Activated CD8-positive, alpha-beta T cell treated with anti-CD3 and anti-CD28 coated beads for 36 hours (primary cell): ENCODE measurements around the gene FANCC. TPM values are rescaled to one million over a fixed set of nuclear protein-coding genes. Genes with fewer than 3 reads are reported as not detected.

Source experiments
- ATAC-seq: fragments of 200-7000 bp; cut with Tn5 transposase; one replicate; pipeline ENCODE4 v1.10.0; 2021; ENCODE audit warnings: mild to moderate bottlenecking, moderate library complexity
- CTCF ChIA-PET: fragments of 350-600 bp; sonication (Branson Sonifier 250); formaldehyde crosslinking; loops from one replicate; lab custom pipeline; 2021; ENCODE audit warnings: antibody characterized with exemption; lab: Charles Lee
- POLR2A ChIA-PET: fragments of 350-600 bp; sonication (Branson Sonifier 250); formaldehyde crosslinking; loops from one replicate; lab custom pipeline; 2021; ENCODE audit warnings: antibody characterized with exemption; lab: Charles Lee
- DNase-seq: peaks from one replicate; pipeline ENCODE4 v3.0.0-alpha.2; 2020
- H3K27ac Mint-ChIP-seq: one replicate; pipeline ENCODE4 v1.8.0; 2021; ENCODE audit warnings: mild to moderate bottlenecking, mixed read lengths
- H3K27me3 Mint-ChIP-seq: one replicate; pipeline ENCODE4 v1.8.0; 2021; ENCODE audit warnings: mixed read lengths
- H3K36me3 Mint-ChIP-seq: one replicate; pipeline ENCODE4 v1.8.0; 2021; ENCODE audit warnings: low read depth, mixed read lengths
- H3K4me1 Mint-ChIP-seq: one replicate; pipeline ENCODE4 v1.8.0; 2021; ENCODE audit warnings: low read depth, mixed read lengths
- H3K4me3 Mint-ChIP-seq: one replicate; pipeline ENCODE4 v1.8.0; 2021; ENCODE audit warnings: mild to moderate bottlenecking, moderate library complexity, mixed read lengths
- H3K9me3 Mint-ChIP-seq: one replicate; pipeline ENCODE4 v1.8.0; 2021; ENCODE audit warnings: mixed read lengths
- intact Hi-C: fragments of 100-400 bp; cut with micrococcal nuclease; formaldehyde crosslinking; loops from one replicate; pipeline ENCODE4 v1.10.0; 2022
- total RNA-seq, 2 experiments: library from RNA; stranded (reverse); gene quantifications; one replicate each; pipeline ENCODE4 v1.2.3, GENCODE V29; 2021
- TF ChIP-seq, protein P1 (sequence below): fragments of 200-600 bp; IDR thresholded peaks from one replicate; pipeline ENCODE4 v1.8.0; 2022; ENCODE audit warnings: antibody characterized with exemption, mild to moderate bottlenecking

Gene FANCC
- total RNA-seq, 2 experiments from 2014 or later: 11.5 to 12.4 TPM

GRCh38 chr9:95246547-95246946 is 71.0 kb downstream of the FANCC start:
- TF ChIP-seq, protein P1, sequence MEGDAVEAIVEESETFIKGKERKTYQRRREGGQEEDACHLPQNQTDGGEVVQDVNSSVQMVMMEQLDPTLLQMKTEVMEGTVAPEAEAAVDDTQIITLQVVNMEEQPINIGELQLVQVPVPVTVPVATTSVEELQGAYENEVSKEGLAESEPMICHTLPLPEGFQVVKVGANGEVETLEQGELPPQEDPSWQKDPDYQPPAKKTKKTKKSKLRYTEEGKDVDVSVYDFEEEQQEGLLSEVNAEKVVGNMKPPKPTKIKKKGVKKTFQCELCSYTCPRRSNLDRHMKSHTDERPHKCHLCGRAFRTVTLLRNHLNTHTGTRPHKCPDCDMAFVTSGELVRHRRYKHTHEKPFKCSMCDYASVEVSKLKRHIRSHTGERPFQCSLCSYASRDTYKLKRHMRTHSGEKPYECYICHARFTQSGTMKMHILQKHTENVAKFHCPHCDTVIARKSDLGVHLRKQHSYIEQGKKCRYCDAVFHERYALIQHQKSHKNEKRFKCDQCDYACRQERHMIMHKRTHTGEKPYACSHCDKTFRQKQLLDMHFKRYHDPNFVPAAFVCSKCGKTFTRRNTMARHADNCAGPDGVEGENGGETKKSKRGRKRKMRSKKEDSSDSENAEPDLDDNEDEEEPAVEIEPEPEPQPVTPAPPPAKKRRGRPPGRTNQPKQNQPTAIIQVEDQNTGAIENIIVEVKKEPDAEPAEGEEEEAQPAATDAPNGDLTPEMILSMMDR: no peak
- Mint-ChIP-seq H3K4me3 (no peak overlapping the region), H3K27me3 (no peaks in the 10 kb centered on the region), H3K27ac (no peak overlapping the region), H3K9me3 (no peaks in the 10 kb centered on the region), H3K36me3 (peaks cover 11% of the 10 kb centered on the region), H3K4me1 (no peaks in the 10 kb centered on the region)
- ChIA-PET POLR2A (no interaction called here), CTCF (no interaction called here)
- ATAC-seq: no peak
- no peak for DNase-seq
- intact Hi-C loops: no loop called here

DNA sequence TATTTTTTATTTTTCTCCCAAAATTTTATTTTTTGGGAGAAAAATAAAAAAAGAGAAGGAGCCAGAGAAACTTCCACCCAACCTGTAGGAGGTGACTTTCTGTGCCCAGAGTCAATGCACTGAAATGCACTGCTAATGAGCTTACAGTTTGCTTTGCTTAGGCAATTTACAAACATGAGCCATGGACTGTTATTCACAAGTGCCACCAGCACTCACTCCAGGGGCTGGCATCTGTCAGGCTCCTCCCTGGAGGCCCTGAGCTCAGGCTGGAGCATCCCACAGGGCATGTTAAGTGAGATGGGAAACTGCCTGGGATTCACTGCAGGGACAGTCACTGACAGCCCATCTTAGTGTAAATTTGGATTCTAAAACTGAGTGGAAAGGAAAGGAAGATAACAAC is 74.9 kb downstream of the FANCC start:
- H3K9me3 Mint-ChIP-seq: no peaks in the 10 kb centered on the region
- ATAC-seq: no peak
- no peaks in the 10 kb centered on the region for H3K27me3 Mint-ChIP-seq
- H3K4me1 Mint-ChIP-seq: no peaks in the 10 kb centered on the region
- DNase-seq: no peak
- CTCF ChIA-PET: no interaction called here
- intact Hi-C loops: no loop called here
- H3K4me3 Mint-ChIP-seq: no peak overlapping the region
- TF ChIP-seq, protein P1: no peak
- H3K27ac Mint-ChIP-seq: no peak overlapping the region
- POLR2A ChIA-PET: interaction anchor here (0.6 kb wide), 1 partner anchor 26 kb away, joined by 3 read pairs; no protein-coding TSS in a partner anchor
- peaks cover 11% of the 10 kb centered on the region for H3K36me3 Mint-ChIP-seq

DNA sequence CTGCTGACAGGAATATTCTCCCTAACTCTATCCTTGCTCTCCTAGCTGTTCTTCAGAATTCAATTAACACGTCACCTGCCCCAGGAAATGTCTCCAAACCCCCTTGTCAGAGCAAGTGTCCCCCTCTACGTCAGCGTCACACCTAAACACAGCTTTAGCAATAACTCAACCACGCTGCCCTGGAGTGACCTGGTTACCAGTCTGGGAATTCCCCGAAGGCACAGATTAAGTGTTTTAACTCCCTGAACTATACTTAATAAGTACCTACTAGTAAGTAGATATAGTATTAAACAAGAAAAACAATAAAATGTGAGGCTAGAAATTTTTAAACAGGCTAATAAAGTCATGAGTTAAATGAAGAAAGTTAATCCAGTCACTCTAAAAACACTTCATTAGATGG is 78.4 kb downstream of the FANCC start:
- CTCF ChIA-PET: no interaction called here
- no peak overlapping the region for H3K27ac Mint-ChIP-seq
- no peak for DNase-seq

GRCh38 chr9:95237336-95237735 is 80.2 kb downstream of the FANCC start:
- H3K4me3 Mint-ChIP-seq: no peak overlapping the region
- intact Hi-C loops: no loop called here
- no peaks in the 10 kb centered on the region for H3K27me3 Mint-ChIP-seq
- POLR2A ChIA-PET: no interaction called here
- DNase-seq (no peak), ATAC-seq (no peak)
- H3K27ac Mint-ChIP-seq: no peak overlapping the region
- H3K36me3 Mint-ChIP-seq: peaks cover 6% of the 10 kb centered on the region
- TF ChIP-seq, protein P1: no peak
- H3K9me3 Mint-ChIP-seq: no peaks in the 10 kb centered on the region
- CTCF ChIA-PET: no interaction called here
- no peaks in the 10 kb centered on the region for H3K4me1 Mint-ChIP-seq

More for the DNA sequence above, 78.4 kb downstream of the FANCC start:
- Mint-ChIP-seq H3K4me3 (no peak overlapping the region), H3K4me1 (no peaks in the 10 kb centered on the region), H3K27me3 (no peaks in the 10 kb centered on the region), H3K36me3 (peaks cover 2% of the 10 kb centered on the region), H3K9me3 (no peaks in the 10 kb centered on the region)
- POLR2A ChIA-PET: no interaction called here
- intact Hi-C loops: no loop called here
- ATAC-seq: no peak
- TF ChIP-seq, protein P1: no peak

DNA sequence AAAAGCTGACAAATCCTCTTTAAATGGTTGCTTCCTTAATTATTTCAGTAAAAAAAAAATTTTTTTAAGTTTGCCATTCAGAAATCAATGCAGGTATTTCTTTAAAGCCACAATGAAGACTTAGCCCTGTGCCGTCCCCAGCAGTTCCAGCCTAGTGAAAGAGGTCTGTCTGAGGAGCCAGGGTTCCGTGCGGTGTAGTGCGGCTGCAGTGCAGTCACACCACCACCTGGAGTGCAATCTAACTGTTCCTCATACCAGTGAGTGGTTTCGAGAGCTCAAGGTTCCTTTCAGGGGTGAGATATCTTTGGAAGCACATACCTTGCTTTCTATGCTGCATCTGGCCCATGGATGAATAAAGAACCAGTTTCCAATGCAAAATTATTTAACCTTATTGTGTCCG is 87.5 kb downstream of the FANCC start:
- Mint-ChIP-seq H3K9me3 (no peaks in the 10 kb centered on the region), H3K36me3 (peaks cover 16% of the 10 kb centered on the region), H3K4me1 (no peaks in the 10 kb centered on the region), H3K27me3 (no peaks in the 10 kb centered on the region), H3K27ac (no peak overlapping the region), H3K4me3 (no peak overlapping the region)
- POLR2A ChIA-PET: no interaction called here
- CTCF ChIA-PET: no interaction called here
- DNase-seq (no peak), ATAC-seq (no peak)
- intact Hi-C loops: no loop called here
- TF ChIP-seq, protein P1: no peak
